Tibial nerve (tissue), 3 donors: Measurements from ENCODE around the gene MLST8.

Experiments used
- CTCF ChIP-seq, 5 experiments: fragments of 200-600 bp in 3 of 5; fragments of 450-650 bp in 2 of 5; sonication (generic) in 3 of 5; IDR thresholded peaks; one replicate each; pipeline ENCODE4 v1.5.1; 2016 to 2019; ENCODE audit warnings: antibody characterized with exemption in 5 of 5, mild to moderate bottlenecking in 3 of 5, moderate library complexity in 2 of 5
- POLR2A ChIP-seq, 2 donors: fragments of 450-650 bp; IDR thresholded peaks; one replicate each; pipeline ENCODE4 v1.6.1; 2017; ENCODE audit warnings: antibody characterized with exemption in 2 of 2, mild to moderate bottlenecking in 2 of 2, moderate library complexity in 2 of 2

GRCh38 chr16:2178321-2179106 is 26.7 kb upstream of the MLST8 start:
- TF ChIP-seq CTCF (IDR thresholded peaks at IDR 0.05) (no peak), POLR2A (IDR thresholded peaks at IDR 0.05) (no peak)
